ENCODE data around the gene OR10J5. TPM values are rescaled to one million over a fixed set of nuclear protein-coding genes. Genes with fewer than 3 reads are reported as not detected.

OR10J5 gene
- total RNA-seq, 1 experiment from 2014 or later = not detected

GRCh38 chr1:159508951-159509350, 26.9 kb downstream of the OR10J5 start:
- H2AFZ ChIP-seq (ENCODE audit: low read depth, low read length, poor library complexity, severe bottlenecking) = no peak overlapping the region
- H3K4me3 ChIP-seq (replicated peaks in 1 of 2; ENCODE audit: low read depth in 1 of 2, low read length in 2 of 2) = no peak overlapping the region
- H3K27ac ChIP-seq (ENCODE audit: low read depth, low read length) = no peak overlapping the region
- no peaks in the 10 kb centered on the region for H3K36me3 ChIP-seq (ENCODE audit: control insufficient read depth in 1 of 2, insufficient read depth in 2 of 2, low read length in 2 of 2)
- ChIA-PET RAD21 (ENCODE audit: low non-redundant PET in 1 of 2, low total read pairs in 2 of 2, uncharacterized antibody in 2 of 2, unreplicated experiment in 2 of 2) (interaction anchor here in 1 of 2 experiments (0.6 kb wide), 1 partner anchor 110 kb away, joined by 12 read pairs; no protein-coding TSS in a partner anchor), CTCF (no interaction called here), POLR2A (no interaction called here)
- no peaks in the 10 kb centered on the region for H3K9me2 ChIP-seq (ENCODE audit: insufficient read depth)
- BruUV-seq (replicated peaks) = no TSS peak
- ATAC-seq (no peak), DNase-seq (ENCODE audit: low read depth, low spot score) (no peak)
- no peak overlapping the region for H3K9ac ChIP-seq (ENCODE audit: low read length)
- H4K20me1 ChIP-seq (ENCODE audit: insufficient read depth) = no peaks in the 10 kb centered on the region; the same call in 1 of the 2 replicates
- H3K9me3 ChIP-seq (ENCODE audit: control insufficient read depth in 1 of 2, insufficient read depth in 1 of 2, low read depth in 1 of 2, low read length in 2 of 2) = no peaks in the 10 kb centered on the region
- H3K27me3 ChIP-seq (ENCODE audit: insufficient read depth, low read length) = no peaks in the 10 kb centered on the region
- TF ChIP-seq TCF7L2 (IDR thresholded peaks at IDR 0.05; ENCODE audit: borderline replicate concordance, extremely low read depth, insufficient read depth, insufficient read length) (no peak), ZBTB33 (IDR thresholded peaks at IDR 0.05; ENCODE audit: extremely low read depth, insufficient replicate concordance, low read length) (no peak), MAX (IDR thresholded peaks at IDR 0.05) (no peak), POLR2AphosphoS5 (IDR thresholded peaks at IDR 0.05; ENCODE audit: low read depth, low read length) (no peak), ZFX (IDR thresholded peaks at IDR 0.05) (no peak), SRF (IDR thresholded peaks at IDR 0.05; ENCODE audit: low read depth) (no peak), CTCF (IDR thresholded peaks at IDR 0.05 in 2 of 3, conservative IDR thresholded peaks at IDR 0.05 in 1 of 3; ENCODE audit: borderline replicate concordance in 1 of 3, insufficient read depth in 1 of 3, low read depth in 2 of 3, low read length in 2 of 3) (no peak), SP1 (IDR thresholded peaks at IDR 0.05; ENCODE audit: low read depth) (no peak), YY1 (IDR thresholded peaks at IDR 0.05; ENCODE audit: extremely low read depth, insufficient replicate concordance, low read depth, low read length) (no peak), EZH2 (IDR thresholded peaks at IDR 0.05) (no peak), SIN3A (IDR thresholded peaks at IDR 0.05; ENCODE audit: low read depth) (no peak), JUND (IDR thresholded peaks at IDR 0.05) (no peak), ELF1 (IDR thresholded peaks at IDR 0.05; ENCODE audit: borderline replicate concordance, low read depth) (no peak), ZNF274 (IDR thresholded peaks at IDR 0.05; ENCODE audit: low read depth, low read length) (no peak), RAD21 (IDR thresholded peaks at IDR 0.05; ENCODE audit: low read depth) (no peak), CBX3 (IDR thresholded peaks at IDR 0.05; ENCODE audit: low read depth) (no peak), FOSL1 (IDR thresholded peaks at IDR 0.05; ENCODE audit: low read depth) (no peak), CEBPB (IDR thresholded peaks at IDR 0.05; ENCODE audit: low read depth) (no peak), REST (IDR thresholded peaks at IDR 0.05; ENCODE audit: low read depth) (no peak)
- no peak overlapping the region for H3K4me2 ChIP-seq (ENCODE audit: low read length)
- H3K79me2 ChIP-seq (ENCODE audit: insufficient read depth, low read length) = no peaks in the 10 kb centered on the region
- intact Hi-C loops (cut with micrococcal nuclease) = no loop called here
- no peaks in the 10 kb centered on the region for H3K4me1 ChIP-seq (ENCODE audit: control insufficient read depth in 1 of 2, insufficient read depth in 2 of 2, low read length in 2 of 2)

Data from HCT116 (cell line).